Measurements from ENCODE around the gene CDH4. TPM values are rescaled to one million over a fixed set of nuclear protein-coding genes. Genes with fewer than 3 reads are reported as not detected.
A peak's percentile ranks its signal among the peaks of the same experiment; 100 is the strongest.

The CDH4 gene
- total RNA-seq, 2 experiments from 2014 or later = not detected

DNA sequence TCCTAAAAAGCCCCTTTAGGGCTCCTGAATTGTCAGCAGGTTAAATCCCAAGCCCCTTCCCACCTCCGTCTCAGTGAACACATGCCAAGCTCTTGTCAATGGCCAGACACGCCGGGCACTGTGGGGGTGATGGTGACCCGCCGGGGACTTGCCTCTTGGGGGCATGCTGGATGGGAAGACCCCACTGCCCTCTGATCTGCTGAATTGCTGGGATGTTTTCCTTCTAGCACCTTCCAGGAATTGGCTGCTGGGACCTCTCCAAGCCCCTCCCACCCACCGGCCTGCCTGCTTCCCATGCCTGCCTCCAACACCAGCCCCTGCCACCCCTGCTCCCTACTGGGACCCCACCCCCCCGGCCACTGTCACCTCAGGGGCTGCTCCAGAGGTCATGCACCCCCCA is 345.9 kb downstream of the CDH4 start:
- Histone ChIP-seq H3K9me2 (ENCODE audit: insufficient read depth, low read length) (no peaks in the 10 kb centered on the region), H3K27ac (ENCODE audit: low read depth, low read length, poor library complexity, severe bottlenecking) (no peak overlapping the region), H3K4me1 (ENCODE audit: insufficient read depth, low read length, poor library complexity, severe bottlenecking) (no peaks in the 10 kb centered on the region), H4K20me1 (ENCODE audit: insufficient read depth, low read length) (no peaks in the 10 kb centered on the region), H2AFZ (ENCODE audit: low read length) (no peak overlapping the region), H3K4me3 (ENCODE audit: low read depth, low read length, poor library complexity, severe bottlenecking) (no peak overlapping the region), H3K36me3 (ENCODE audit: insufficient read depth, low read length) (no peaks in the 10 kb centered on the region), H3K79me2 (ENCODE audit: insufficient read depth, low read depth, low read length) (no peaks in the 10 kb centered on the region), H3K4me2 (ENCODE audit: low read length) (no peak overlapping the region), H3K9me3 (ENCODE audit: low read length) (no peaks in the 10 kb centered on the region)
- no peak for DNase-seq (ENCODE audit: low spot score)
- ChIA-PET CTCF (ENCODE audit: unreplicated experiment) (no interaction called here), POLR2A (no interaction called here)
- BruUV-seq (replicated peaks) = no TSS peak
- TF ChIP-seq EZH2phosphoT487 (IDR thresholded peaks at IDR 0.05; ENCODE audit: borderline replicate concordance, low read depth, low read length) = no peak
- TF ChIP-seq, protein P1, sequence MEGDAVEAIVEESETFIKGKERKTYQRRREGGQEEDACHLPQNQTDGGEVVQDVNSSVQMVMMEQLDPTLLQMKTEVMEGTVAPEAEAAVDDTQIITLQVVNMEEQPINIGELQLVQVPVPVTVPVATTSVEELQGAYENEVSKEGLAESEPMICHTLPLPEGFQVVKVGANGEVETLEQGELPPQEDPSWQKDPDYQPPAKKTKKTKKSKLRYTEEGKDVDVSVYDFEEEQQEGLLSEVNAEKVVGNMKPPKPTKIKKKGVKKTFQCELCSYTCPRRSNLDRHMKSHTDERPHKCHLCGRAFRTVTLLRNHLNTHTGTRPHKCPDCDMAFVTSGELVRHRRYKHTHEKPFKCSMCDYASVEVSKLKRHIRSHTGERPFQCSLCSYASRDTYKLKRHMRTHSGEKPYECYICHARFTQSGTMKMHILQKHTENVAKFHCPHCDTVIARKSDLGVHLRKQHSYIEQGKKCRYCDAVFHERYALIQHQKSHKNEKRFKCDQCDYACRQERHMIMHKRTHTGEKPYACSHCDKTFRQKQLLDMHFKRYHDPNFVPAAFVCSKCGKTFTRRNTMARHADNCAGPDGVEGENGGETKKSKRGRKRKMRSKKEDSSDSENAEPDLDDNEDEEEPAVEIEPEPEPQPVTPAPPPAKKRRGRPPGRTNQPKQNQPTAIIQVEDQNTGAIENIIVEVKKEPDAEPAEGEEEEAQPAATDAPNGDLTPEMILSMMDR (conservative IDR thresholded peaks at IDR 0.05; ENCODE audit: low read length) = no peak
- intact Hi-C loops (cut with micrococcal nuclease; ENCODE audit: unreplicated experiment) = no loop called here

DNA sequence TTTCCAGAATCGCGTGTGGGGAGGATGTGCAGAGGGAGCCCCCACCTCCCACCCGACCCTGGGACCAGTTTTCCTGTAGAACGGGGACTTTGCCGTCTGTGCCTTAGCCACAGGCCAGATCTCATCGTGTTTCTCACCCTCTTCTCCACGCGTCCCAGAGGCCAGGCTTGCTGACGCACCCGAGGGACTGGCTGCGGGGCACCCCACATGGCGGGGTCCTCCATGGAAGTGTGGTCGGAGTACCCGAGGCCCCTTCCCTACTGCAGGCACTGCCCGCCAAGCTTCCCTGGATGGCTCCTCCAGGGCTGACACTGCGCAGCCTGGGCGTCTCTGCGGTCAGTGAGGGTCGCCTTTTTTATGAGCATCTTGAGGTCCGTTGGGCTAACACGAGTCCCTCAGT is 346.5 kb downstream of the CDH4 start:
- Histone ChIP-seq H3K4me3 (ENCODE audit: low read depth, low read length, poor library complexity, severe bottlenecking) (no peak overlapping the region), H4K20me1 (ENCODE audit: insufficient read depth, low read length) (no peaks in the 10 kb centered on the region), H3K36me3 (ENCODE audit: insufficient read depth, low read length) (no peaks in the 10 kb centered on the region), H2AFZ (ENCODE audit: low read length) (no peak overlapping the region), H3K4me1 (ENCODE audit: insufficient read depth, low read length, poor library complexity, severe bottlenecking) (no peaks in the 10 kb centered on the region), H3K4me2 (ENCODE audit: low read length) (no peak overlapping the region), H3K9me3 (ENCODE audit: low read length) (no peaks in the 10 kb centered on the region), H3K79me2 (ENCODE audit: insufficient read depth, low read depth, low read length) (no peaks in the 10 kb centered on the region), H3K9me2 (ENCODE audit: insufficient read depth, low read length) (no peaks in the 10 kb centered on the region), H3K27ac (ENCODE audit: low read depth, low read length, poor library complexity, severe bottlenecking) (no peak overlapping the region)
- TF ChIP-seq, protein P1 (conservative IDR thresholded peaks at IDR 0.05; ENCODE audit: low read length) = no peak
- TF ChIP-seq EZH2phosphoT487 (IDR thresholded peaks at IDR 0.05; ENCODE audit: borderline replicate concordance, low read depth, low read length) = no peak
- intact Hi-C loops (cut with micrococcal nuclease; ENCODE audit: unreplicated experiment) = no loop called here
- POLR2A ChIA-PET = no interaction called here
- BruUV-seq (replicated peaks) = no TSS peak
- no peak for DNase-seq (ENCODE audit: low spot score)
- CTCF ChIA-PET (ENCODE audit: unreplicated experiment) = no interaction called here

DNA sequence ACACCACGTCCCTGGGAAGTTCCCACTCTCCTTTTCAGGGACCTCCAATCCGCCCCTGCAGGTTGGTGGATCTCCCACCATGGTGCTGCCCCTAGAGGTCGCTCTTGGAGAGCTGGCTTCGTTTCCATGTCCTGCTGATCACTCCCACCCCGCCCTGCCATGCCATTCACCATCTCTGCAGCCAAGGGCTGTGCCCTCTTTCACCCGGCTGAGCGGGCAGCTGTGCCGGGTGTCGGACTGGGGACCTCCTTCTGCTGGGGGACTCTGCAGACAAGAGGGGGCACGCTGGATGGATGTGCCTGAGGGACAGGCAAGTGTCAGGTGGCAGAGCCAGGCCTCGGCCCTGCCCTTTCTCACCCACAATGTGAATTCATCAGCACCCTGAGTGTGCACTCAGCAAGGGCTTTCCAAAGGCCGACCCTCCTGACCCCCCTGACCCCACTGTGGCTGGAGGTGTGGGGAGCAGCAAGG is 347.0 kb downstream of the CDH4 start:
- BruUV-seq (replicated peaks) = no TSS peak
- H3K27ac ChIP-seq (ENCODE audit: low read depth, low read length, poor library complexity, severe bottlenecking) = no peak overlapping the region
- no peaks in the 10 kb centered on the region for H3K4me1 ChIP-seq (ENCODE audit: insufficient read depth, low read length, poor library complexity, severe bottlenecking)
- intact Hi-C loops (cut with micrococcal nuclease; ENCODE audit: unreplicated experiment) = no loop called here
- DNase-seq (ENCODE audit: low spot score) = no peak
- H3K4me2 ChIP-seq (ENCODE audit: low read length) = no peak overlapping the region
- H3K9me2 ChIP-seq (ENCODE audit: insufficient read depth, low read length) = no peaks in the 10 kb centered on the region
- ChIA-PET CTCF (ENCODE audit: unreplicated experiment) (no interaction called here), POLR2A (no interaction called here)
- H3K4me3 ChIP-seq (ENCODE audit: low read depth, low read length, poor library complexity, severe bottlenecking) = no peak overlapping the region
- no peaks in the 10 kb centered on the region for H3K36me3 ChIP-seq (ENCODE audit: insufficient read depth, low read length)
- H4K20me1 ChIP-seq (ENCODE audit: insufficient read depth, low read length) = no peaks in the 10 kb centered on the region
- no peaks in the 10 kb centered on the region for H3K9me3 ChIP-seq (ENCODE audit: low read length)
- no peak for TF ChIP-seq EZH2phosphoT487 (IDR thresholded peaks at IDR 0.05; ENCODE audit: borderline replicate concordance, low read depth, low read length)
- TF ChIP-seq, protein P1 (conservative IDR thresholded peaks at IDR 0.05; ENCODE audit: low read length) = peak; percentile 38; the same call in 1 of the 2 replicates
- H2AFZ ChIP-seq (ENCODE audit: low read length) = no peak overlapping the region
- H3K79me2 ChIP-seq (ENCODE audit: insufficient read depth, low read depth, low read length) = no peaks in the 10 kb centered on the region

Measured in OCI-LY7 (cell line).